Measurements from ENCODE around the gene CRCP.
"Not testable (repeated sequence)": the region's sequence is repeated elsewhere in the genome, so short reads cannot be mapped to it uniquely, and the experiment has no call there.

Gene CRCP

DNA sequence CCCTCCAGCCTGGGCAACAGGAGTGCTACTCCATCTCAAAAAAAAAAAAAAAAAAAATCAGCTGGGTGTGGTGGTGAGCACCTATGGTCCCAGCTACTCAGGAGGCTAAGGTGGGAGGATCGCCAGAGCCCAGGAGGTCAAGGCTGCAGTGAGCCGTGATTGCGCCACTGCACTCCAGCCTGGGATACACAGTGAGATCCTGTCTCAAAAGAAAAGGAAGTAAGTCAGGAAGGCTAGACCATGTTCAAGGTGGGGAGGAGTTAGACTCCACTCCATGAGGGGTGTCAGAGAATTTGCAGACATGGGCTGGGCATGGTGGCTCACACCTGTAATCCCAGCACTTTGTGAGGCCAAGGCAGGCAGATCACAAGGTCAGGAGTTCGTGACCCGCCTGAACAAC lies 6.2 kb upstream of the CRCP start:
- not testable (repeated sequence) for DNase-seq (ENCODE audit: low spot score)

DNA sequence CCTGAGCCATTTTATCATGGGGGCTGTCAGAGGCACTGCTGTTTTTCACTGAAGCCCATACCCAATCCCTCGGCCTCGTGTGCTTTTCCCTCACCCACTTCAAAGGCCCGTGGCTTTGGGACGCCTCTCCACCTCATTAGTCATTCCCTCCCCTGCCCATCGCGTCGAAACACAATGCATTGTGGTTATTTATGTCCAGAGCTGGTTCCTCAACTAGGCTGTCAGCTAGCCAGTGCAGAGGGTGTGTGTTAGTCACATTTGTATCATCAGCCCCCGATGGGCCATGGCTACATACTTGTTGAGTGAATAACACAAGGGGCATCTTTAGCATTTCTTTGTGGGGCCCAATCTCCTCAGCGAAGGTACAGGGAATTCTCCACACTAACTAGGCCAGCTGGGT lies 3.8 kb upstream of the CRCP start:
- peak; percentile 93 for DNase-seq (ENCODE audit: low spot score)

DNA sequence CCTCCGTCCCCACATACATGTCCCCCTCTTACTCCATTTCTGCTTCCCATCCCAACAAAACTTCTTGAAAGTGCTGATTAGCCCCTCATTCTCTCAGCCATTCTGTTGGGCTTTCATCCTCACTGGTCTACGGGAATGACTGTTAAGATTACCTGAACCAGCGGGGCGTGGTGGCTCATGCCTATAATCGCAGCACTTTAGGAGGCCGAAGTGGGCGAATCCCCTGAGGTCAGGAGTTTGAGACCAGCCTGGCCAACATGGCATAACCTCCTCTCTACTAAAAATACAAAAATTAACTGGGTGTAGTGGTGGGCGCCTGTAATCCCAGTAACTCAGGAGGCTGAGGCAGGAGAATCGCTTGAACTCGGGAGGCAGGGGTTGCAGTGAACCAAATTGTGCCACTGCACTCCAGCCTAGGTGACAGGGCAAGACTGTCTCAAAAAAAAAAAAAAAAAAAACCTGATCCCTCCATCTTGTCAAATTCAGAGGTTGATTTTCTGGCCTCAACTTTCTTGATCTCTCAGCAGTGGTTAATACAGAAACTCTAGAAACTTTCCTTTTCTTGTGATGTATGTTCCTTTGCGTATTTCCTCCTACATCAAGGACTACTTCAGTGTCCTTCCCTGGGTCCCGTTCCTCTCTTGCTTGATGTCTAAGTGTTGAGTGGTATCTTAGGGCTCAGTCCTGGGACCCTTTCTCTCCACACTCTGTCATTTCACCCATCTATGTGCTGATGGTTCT lies 2.2 kb downstream of the CRCP start:
- DNase-seq (ENCODE audit: low spot score) = not testable (repeated sequence)

DNA sequence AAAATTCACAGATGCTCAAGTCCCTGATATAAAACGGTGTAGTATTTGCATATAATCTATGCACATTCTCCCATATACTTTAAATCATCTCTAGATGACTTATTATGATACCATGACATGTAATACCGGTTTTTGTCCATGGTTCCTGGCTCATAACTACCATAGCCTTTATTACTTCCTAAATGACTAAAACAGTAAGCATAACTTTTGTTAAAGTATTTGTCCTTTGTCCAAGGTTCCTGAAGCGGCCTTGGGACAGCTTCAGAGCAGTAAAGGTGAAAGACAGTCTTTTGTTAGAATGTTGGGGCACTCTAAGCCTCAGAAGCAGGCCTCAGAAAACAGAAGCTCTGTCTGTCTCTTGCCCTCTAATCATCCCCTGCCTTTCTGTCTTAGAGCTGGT lies 4.0 kb downstream of the CRCP start:
- DNase-seq (ENCODE audit: low spot score) = no peak

DNA sequence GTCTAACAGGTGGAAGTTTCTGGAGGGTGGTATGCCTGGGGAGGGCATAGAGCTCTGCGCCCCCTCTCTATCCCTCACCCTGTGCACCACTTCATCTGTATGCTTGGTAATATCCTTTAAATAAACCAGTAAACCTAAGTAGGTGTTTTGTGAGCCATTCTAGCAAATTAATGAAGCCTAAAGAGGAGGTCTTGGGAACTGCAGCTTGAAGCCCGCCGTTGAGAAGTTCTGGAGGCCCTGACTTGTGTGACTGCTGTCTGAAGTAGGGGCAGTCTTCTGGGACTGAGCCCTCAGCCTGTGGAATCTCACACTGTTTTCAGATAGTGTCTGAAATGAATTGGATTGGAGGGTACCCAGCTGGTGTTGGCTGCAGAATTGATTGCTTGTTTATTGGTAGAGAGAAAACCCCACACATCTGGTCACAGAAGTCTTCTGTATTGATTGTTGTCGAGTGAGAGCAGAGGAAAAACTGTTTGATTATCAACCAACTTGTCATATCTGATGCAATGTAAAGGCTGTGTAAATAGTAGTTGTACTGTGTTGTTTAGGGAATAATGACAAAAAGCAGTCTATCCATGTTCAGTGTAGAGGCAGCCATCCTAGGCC lies 4.7 kb downstream of the CRCP start:
- DNase-seq (ENCODE audit: low spot score) = no peak

DNA sequence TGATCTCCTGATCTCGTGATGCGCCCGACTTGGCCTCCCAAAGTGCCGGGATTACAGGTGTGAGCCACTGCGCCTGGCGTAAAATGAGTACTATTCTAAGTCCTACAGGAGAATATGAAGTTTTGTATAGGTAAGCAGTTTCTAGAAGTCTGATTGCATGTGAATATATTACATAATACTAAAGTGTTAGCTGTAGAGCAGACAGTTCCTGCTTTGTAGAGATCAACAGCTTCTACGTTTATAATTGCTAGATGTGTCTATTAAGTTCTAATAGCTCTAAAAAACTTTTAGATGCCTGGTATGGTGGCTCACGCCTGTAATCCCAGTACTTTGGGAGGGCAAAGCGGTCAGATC lies 8.5 kb downstream of the CRCP start:
- no peak for DNase-seq (ENCODE audit: low spot score)

DNA sequence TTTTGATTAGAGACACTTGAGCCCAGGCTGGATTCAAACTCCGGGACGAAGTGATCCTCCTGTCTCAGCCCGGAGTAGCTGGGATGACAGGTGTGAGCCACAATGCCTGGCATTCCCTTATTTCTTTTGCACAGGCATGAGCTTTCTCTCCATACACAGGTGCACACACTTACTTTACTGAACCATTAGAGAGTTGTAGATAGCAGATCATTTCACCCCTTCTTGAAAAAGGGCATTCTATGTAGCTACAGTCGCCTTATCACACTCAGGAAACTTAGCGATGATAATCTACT lies 9.9 kb downstream of the CRCP start:
- DNase-seq (ENCODE audit: low spot score) = not testable (repeated sequence)

DNA sequence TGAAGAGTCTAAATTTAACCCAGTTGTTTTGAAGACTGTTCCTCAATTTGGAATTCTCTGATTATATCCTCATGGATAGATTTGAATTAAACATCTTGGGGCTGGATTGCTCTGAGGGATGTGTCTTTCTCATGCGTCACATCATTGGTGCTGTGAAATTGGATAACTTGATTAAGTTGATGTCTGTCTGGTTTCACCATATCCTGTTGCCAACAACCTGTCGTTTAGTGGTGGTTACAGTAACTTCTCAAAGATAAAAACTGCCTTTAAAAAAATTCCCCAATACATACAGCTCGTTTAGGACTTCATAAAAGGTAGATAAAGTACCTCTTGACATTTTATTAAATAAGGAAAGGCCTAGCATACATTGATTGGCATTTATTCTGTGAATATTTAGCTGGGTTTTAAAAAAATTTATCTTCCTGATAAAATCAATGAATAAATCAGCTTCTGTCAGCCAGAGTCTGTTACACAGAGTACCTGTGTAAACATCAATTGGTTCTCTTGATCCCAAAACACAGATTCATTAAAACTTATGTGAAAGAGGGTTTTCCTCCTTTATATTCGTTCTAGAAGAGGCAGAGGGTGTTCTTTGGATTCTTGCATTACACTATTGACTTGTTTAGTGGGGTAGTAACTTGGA lies 10.5 kb downstream of the CRCP start:
- DNase-seq (ENCODE audit: low spot score) = no peak

DNA sequence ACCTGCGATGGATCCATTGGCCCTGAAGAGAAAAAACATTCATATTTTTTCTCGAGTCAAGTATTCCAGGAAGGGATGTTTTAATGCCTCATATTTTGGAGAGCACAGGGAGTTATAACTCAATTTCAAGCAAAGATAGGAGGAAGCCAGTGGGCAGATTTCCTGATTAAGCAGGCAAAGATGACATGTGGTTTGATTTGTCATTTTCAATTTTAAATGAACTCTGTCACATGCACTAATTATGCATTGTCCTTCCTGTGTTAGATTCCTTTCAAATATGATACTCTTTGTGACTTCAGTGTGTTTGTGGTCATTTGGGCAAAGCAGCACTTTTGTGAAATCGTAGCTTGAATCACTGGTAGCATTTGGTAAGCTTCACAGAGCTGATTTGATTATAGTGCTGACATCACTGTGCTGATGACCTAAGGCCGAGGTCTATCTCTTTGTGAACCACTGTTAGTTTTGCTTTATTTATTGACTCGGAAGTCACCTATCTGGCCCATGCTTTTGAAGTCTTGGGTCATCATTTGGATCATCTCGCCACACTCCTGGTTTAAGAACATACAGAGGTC lies 11.2 kb downstream of the CRCP start:
- not testable (repeated sequence) for DNase-seq (ENCODE audit: low spot score)

DNA sequence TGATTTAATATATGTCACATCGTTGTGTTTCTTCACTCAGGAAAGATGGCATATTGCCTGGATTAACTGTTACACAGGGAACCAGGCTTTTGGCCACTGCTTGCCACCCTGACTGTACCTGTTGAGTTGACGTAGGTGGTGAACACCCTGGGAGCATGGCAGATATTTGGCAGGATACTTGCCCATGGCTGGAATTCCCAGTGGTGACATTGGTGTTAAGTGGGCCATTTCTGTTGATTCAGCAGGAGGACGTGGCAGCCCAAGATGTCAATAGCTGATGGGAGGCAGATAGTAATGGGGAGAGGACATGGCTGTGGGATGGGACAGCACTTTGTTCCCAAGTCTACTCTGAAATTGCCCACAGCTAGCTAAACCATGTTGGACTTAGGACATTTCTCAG lies 12.5 kb downstream of the CRCP start:
- DNase-seq (ENCODE audit: low spot score) = not testable (repeated sequence)

DNA sequence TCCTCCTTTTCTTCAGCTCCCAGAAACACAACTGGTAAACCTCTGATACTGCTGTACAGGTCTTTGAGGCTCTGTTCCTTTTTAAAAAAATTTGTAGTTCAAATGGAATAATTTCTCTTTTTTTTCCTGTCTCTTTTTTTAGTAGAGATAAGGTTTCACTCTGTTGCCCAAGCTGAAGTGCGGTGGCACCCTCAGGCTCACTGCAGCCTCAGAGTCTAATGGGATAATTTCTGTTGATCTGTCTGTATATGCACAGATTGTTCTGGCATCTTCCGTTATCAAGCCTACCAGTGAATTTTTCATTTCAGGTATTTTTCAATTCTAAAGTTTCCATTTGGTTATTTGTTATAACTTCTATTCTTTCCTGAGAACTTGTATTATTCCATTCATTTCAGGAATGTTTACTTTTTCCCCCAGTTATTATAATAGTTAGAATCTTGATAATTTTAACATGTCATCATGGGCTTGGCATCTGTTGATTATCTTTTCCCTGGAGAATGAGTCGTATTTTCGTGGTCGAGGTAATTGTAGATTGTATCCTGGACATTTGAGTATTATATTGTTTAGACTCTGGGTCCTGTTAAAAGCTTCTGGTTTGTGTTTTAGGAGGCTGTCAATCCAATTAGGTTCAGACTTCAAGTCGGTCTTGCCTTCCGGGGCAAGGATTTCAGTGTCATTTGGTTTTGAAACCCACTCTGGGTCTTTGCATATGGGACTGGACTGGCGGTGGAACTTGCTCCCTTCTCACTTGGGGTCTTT lies 24.5 kb downstream of the CRCP start:
- no peak for DNase-seq (ENCODE audit: low spot score)

DNA sequence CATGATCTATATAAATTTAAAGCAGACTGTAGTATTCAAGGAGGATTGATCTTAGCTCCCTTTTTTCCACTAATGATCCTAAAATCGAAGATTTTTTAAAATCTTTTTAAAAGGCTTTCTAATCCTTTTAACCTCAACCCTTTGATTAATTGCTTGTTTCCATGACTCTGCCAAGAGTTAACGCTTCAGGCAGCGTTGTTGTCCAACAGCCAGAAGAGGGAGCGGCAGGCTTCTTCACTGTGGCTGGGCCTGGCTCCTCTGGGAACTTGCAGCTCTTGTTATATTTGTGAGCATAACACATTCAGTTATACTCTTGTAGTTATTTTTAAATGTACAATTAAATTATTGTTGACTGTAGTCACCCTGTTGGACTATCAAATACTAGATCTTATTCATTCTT lies 26.3 kb downstream of the CRCP start:
- peak; percentile 35 for DNase-seq (ENCODE audit: low spot score)

DNA sequence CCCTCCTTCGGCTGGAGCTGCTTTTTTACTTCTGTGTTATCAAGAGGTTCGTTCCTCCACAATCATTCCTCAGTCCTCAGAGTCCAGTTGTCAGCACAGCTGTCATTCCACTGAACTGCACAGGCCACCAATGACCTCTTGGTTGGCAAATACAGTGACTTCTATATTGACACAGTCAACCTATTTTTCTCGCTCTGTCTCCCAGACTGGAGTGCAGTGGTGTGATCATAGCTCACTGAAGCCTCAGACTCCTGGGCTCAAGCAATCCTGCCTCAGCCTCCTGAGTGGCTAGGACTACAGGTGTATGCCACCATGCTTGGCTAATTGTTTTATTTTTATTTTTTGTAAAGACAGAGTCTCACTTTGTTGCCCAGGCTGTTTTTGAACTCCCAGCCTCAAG lies 27.7 kb downstream of the CRCP start:
- no peak for DNase-seq (ENCODE audit: low spot score)

DNA sequence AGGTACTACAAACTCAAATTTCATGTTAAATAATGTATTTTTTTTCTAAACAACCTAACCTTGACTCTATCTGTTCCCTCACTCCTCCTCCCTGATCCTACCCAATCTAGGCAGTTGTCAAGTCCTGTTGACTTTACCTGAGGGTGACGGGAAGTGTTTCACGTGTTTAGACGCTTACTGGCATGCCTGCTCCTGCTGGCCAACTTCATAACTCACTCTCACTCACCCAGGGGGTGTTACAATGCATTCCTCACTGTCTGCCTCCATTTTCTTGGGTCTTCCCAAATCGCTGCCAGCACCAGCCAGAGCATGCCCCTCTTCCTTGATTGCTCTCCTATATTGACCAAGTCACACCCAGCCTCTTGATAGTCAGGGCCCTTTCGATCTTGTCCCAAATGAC lies 28.3 kb downstream of the CRCP start:
- DNase-seq (ENCODE audit: low spot score) = no peak

DNA sequence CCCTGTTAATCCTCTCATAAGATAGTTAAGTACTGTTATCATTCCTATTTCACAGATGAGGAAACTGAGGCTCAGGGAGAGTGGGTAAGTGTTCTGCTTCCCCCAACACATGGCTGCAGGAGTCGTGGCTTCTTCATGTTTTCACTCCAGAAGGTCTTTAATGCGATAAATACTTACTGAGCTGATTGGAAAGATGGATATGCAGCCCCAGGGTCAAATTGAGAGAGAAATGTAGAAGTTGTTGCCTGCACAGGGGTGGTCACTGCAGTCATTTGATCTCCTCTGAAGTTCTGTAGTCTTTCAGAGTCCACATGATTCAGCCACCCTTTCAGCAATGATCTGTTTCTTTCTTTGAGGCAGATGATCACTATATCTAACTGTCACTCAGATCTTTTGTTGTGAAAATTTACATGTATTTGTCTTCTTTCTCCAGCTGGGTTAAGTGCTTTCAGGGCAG lies 29.3 kb downstream of the CRCP start:
- no peak for DNase-seq (ENCODE audit: low spot score)

DNA sequence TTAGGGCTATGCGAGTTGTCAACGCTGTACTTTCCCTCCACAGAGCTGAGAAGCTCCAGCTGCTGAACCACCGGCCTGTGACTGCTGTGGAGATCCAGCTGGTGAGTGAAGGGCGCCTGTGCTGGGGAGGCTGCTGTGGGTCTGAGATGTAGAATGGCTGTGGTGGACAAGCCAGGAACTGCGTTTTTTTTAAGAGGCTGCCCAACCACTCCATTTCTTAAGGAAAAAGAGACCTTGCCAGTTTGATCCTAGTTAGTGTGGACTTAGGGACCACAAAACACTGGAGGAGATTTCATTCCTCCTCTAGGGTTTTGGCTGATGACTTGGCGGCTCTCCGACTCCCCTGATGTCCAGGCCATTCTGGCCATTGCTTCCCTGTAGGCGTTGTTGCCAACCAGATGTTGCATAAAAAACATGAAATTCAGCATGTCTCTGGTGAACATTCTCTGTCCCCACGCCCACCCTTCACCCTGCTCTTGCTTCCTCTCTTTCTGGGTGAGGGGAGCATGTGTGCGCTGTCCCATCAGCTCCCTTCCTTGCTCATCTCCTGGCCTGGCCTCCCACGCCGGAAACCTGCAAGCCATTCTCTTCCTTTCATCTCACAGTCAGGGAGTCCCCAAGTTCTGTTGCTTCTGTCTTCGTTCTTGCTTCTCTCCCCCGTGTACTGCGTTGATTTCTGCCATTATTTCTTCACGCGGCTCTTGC lies 30.9 kb downstream of the CRCP start:
- DNase-seq (ENCODE audit: low spot score) = no peak

DNA sequence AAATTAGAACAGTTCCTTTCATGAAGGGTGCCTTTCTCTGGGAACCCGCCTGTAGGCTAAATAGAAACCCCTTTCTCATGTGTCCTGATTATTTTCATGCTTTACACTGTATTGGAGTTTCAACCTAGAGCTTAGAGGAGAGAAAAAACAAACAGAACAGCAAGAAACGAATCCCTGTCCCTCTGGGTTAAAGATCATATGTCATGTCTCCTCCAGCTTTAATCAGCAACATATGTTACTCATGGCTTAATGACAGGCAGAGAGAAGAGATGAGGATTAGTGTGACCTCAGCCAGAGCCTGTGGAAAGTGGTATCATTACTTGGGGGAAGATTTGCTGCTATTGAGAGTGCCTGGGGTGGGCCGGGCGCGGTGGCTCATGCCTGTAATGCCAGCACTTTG lies 32.1 kb downstream of the CRCP start:
- peak; percentile 20 for DNase-seq (ENCODE audit: low spot score)

DNA sequence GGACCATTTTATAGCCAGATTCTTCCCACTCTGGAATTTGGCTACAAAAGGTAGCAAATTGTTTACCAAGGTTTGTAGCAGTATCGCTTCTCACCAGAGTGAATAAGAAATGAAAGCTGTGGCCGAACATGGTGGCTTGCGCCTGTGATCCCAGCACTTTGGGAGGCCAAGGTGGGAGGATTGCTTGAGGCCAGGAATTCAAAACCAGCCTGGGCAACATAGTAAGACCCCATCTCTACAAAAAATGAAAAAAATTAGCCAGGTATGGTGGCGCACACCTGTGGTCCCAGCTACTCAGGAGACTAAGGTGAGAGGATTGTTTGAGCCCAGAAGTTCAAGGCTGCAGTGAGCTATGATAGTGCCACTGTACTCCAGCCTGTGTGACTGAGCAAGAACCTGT lies 33.0 kb downstream of the CRCP start:
- DNase-seq (ENCODE audit: low spot score) = not testable (repeated sequence)

DNA sequence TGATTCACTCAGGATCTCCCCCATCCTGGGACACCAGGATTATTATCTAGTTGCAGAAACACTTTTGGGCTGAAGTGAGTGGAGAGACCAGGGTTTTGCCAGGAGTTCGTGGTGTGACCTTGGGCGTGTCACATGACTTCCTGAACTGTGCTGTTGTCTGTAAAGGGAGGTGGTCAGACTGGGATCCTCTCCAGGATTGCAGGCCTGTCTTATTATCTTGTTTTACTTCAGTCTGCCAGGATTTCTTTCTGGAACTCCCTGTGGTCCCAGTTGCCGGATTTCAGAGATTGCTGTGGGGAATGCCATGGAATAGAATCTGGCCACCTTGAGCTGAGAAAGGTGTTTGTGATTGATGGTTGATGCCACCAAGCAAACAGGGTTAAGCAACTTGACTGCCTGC lies 35.8 kb downstream of the CRCP start:
- no peak for DNase-seq (ENCODE audit: low spot score)

DNA sequence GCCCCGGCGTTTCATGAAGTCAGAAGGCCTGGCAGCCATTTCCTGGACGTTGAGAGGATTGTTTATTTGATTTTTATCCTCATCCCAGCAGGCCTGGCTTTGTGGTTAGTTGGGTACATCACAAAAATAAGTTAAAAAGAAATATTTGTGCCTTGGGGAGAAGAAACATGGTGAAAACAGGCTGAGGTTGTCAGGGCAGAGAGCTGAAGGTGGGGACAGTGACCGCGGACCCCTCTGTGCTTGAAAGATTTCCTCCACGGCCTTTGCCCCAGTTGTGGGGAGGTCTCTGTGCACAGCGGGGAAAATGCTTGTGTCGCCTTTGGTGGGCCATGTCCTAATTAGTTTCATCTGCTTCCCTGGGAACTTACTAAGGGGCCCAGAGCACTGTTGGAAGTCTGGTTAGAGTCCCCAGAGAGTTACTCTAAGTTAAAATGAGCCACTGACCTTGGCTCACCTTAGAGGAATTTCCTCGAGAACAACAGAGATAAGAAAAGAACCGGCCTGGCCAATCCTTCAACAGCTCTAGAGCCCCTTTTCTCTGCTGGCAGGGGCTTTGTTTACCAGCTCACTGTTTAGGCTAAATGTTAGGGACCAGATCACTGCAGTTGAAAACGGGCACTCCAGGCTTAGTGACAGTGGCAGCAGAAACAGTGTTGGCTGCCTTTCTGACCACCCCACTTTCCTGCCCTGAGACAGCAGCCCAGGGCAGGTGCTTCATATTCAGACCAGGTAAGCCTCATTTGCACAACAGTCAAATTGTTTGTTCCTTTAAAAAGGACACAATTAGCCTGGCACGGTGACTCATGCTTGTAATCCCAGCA lies 37.9 kb downstream of the CRCP start:
- DNase-seq (ENCODE audit: low spot score) = no peak

DNA sequence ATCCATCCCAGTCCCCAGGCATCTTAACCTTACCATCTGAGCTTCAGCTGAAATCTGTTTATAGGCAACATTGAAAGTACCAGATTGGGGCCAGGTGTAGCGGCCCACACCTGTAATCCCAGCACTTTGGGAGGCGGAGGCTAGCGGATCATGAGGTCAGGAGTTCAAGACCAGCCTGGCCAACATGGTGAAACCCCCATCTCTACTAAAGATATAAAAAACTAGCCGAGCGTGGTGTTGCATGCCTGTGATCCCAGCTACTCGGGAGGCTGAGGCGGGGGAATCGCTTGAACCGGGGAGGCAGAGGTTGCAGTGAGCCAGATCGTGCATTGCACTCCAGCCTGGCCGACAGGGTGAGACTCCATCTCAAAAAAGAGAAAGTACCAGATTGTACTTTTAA lies 39.0 kb downstream of the CRCP start:
- DNase-seq (ENCODE audit: low spot score) = no peak
